ENCODE measurements around the gene PRDX5. TPM values are rescaled to one million over a fixed set of nuclear protein-coding genes. Genes with fewer than 3 reads are reported as not detected.

Gene PRDX5
- total RNA-seq, 1 donor from 2014 or later, result 245 TPM

DNA sequence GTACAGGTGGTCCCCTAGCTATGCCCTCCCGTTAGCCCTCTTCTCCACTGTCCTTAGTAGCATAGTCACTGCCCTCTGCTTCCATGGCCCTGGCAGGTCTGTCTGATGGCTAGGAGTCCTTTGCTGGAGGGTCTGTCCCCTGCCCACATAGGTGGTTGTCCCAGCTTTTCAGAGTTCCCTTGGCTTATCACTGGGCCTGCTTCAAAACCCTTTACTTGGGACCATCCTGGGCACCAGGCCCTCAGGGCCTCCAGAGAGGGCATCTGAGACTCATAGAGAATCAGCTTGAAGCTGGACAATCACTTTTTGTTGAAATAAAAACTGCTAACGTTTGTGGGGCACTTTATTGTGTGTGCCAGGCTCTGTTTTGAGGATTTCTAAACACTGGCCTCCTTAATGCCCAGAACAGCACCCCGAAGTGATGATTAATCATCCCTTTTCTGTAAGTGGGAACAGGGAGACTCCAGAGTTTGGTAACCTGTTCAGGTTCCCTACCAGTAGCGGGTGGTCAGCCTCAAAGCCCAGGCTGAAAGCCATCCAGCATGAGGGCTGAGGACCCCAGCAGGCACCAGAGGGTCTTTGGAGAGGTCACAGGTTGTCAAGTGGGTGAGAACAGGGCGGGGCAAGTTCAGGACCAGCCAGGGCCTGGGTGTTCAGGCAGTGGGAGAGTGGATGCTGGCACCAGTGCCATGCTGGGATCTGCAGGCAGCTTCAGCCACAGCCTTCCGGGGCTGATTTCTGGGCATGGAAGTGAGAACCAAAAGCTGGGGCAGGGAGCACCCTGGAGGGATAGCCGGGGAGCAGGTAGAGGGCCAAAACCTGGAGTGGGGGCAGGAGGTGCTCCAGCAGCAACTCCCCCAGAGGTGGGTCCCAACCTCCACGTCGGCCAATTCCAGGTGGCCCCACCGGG is 27.3 kb upstream of the PRDX5 start:
- DNase-seq, result no peak

- no peak for DNase-seq
Measured at GRCh38 chr11:64291262-64291751, 26.6 kb upstream of the PRDX5 start, which contains the start of gene KCNK4. KCNK4 (plus strand) TSS chr11:64291302; CDS start chr11:64293019, 1,717 bp downstream.

- DNase-seq, result no peak
Measured at GRCh38 chr11:64291752-64292459, 26.0 kb upstream of the PRDX5 start.

GRCh38 chr11:64292460-64293254 is 25.3 kb upstream of the PRDX5 start:
- DNase-seq, result no peak

DNA sequence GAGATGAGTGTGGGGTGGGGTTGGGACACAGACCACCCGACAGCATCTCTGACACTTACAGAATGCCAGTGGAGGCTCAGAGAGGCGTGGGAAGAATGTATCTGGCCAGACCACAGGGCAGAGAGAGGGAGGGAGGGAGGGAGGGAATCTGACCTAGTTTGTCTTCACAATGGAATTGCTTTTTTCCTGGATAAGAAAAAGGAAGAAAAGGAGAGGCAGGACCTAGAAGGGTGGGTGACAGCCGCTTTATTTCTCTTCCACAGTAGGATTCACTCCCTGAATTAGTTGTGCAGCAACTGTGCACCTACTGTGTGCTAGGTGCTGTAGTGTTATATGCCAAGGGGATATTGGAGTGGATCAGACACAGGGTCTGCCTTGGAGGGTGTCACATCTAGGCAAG is 23.1 kb upstream of the PRDX5 start:
- no peak for DNase-seq

GRCh38 chr11:64295760-64296159 is 22.2 kb upstream of the PRDX5 start:
- DNase-seq, result no peak

- DNase-seq, result no peak
Measured at GRCh38 chr11:64296236-64296635, 21.7 kb upstream of the PRDX5 start.

- DNase-seq, result no peak
Measured at GRCh38 chr11:64296830-64297698, 20.9 kb upstream of the PRDX5 start.

- no peak for DNase-seq
Measured at GRCh38 chr11:64297699-64298358, 20.1 kb upstream of the PRDX5 start.

DNA sequence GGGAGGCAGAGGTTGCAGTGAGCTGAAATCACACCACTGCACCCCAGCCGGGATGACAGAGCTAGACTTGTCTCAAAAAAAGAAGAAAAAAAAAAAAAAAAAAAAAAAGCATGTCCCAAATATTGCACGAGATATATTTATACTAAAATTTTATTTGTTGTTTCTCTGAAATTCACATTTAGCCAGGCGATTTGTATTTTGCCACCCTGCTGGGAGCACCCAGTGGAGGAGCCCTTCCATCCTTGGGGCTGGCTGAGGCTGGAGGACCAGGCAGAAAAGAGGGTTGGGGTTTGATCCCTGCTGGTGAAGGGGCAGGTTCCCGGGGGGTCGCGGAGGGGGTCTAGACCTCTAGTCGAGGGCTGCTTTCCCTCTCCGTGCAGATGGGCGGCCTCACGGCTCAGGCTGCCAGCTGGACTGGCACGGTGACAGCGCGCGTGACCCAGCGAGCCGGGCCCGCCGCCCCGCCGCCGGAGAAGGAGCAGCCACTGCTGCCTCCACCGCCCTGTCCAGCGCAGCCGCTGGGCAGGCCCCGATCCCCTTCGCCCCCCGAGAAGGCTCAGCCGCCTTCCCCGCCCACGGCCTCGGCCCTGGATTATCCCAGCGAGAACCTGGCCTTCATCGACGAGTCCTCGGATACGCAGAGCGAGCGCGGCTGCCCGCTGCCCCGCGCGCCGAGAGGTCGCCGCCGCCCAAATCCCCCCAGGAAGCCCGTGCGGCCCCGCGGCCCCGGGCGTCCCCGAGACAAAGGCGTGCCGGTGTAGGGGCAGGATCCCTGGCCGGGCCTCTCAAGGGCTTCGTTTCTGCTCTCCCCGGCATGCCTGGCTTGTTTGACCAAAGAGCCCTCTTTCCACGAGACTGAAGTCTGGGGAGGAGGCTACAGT is 18.7 kb upstream of the PRDX5 start:
- DNase-seq, result peak; percentile 39

DNA sequence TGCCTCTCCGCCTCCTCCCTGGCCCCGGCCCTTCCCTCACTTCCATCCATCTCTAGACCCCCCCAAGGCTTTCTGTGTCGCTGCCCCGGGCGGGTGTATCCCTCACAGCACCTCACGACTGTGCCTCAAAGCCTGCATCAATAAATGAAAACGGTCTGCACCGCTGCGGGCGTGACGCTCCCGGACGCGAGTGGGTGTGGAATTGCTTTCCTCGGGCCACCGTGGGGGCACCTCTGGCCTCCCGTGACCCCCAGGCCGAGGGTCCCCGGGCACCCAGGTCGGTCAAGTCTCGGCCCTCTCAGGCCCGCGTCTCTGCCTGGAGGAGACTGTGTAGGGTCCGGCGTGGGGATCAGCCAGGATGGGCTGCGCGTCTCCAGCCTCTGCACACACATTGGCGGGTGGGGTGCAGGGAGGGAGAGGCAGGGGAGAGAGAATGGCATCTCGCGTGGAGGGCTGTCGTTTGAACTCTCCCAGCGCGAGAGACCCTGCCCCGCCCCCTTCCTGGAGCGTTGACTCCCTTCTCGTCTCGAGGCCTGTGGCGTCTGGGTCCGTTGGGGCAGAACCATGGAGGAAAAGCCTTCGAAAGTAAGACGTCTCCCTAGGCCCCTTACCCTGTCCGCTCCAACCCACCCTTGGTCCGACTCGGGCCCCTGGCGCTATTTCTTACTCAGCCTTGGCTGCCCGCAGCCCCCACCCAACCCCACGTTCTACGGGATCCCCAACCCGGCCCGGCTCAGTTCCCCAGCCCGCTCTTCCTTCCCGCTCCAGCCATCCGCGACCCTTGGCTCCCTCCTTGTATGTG is 17.9 kb upstream of the PRDX5 start, which contains the start of gene CATSPERZ:
CATSPERZ (plus strand) TSS at position 512 of the 802 bp plus-strand sequence; CDS start at position 565, 53 bp downstream.
- DNase-seq, result no peak

DNA sequence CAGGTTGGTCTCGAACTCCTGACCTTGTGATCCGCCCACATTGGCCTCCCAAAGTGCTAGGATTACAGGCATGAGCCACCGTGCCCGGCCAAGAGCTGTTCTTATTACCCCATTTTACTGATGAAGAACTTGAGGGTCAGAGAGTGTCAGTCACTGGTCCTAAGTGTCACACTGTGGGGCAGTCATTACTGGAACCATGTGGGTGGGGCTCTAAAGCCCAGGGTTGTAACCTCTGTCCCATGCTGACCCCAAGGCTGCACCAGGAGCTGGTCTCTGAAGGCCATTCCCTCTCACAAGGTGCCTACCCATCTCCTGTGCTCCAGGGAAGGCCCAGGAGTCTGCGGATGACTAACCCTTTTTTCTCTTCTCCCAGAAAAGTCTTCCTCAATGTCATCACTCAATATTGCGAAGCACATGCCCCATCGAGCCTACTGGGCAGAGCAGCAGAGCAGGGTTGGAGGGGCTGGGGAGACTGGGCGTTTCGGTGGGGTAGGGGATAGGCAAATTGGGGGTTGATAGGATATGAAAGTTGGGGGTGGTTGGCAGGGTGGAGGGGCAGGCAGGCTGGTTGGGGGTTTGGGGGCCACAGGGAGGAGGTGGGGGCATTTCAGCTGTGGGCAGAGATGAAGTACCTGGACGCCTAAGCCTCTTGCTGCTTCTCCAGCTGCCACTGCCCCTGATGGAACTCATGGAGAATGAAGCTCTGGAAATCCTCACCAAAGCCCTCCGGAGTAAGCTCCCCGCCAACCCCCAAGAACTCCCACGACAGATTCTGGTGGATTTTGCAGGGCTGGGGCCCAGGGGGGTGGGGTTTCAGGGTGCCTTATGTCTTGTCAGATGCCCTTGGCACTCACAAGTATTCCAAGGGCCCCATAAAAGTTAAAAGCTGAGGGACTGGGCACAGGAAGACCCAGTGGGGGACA is 14.6 kb upstream of the PRDX5 start:
- no peak for DNase-seq

- DNase-seq, result no peak
Measured at GRCh38 chr11:64304032-64304315, 13.9 kb upstream of the PRDX5 start.

GRCh38 chr11:64304316-64305072 is 13.4 kb upstream of the PRDX5 start:
- DNase-seq, result peak; percentile 95

- DNase-seq, result peak; percentile 98
Measured at GRCh38 chr11:64305075-64305690, 12.7 kb upstream of the PRDX5 start, which contains the start of gene ESRRA. ESRRA (plus strand) TSS chr11:64305524; CDS start chr11:64307180, 1,656 bp downstream.

GRCh38 chr11:64305691-64306562 is 12.0 kb upstream of the PRDX5 start:
- DNase-seq, result peak; percentile 57
